Measurements from ENCODE around the gene UGT1A7. TPM values are rescaled to one million over a fixed set of nuclear protein-coding genes. Genes with fewer than 3 reads are reported as not detected.

Gene UGT1A7
- under 0.01 TPM in 1 of 2 replicates, not detected in the other for total RNA-seq

DNA sequence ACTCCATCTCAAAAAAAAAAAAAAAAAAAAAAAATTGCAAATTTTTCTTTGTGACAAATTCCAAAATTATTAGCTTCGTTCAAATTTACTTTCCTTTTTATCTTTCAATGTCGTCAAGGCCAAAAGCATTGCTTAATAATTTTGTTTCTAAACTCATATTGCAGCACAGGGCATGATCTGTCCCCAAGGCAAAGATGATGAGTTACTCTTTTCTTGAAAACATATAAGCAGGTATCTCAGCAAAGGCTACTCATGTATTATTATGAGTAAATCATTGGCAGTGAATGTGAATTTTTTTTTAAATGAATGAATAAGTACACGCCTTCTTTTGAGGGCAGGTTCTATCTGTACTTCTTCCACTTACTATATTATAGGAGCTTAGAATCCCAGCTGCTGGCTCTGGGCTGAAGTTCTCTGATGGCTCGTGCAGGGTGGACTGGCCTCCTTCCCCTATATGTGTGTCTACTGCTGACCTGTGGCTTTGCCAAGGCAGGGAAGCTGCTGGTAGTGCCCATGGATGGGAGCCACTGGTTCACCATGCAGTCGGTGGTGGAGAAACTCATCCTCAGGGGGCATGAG, at the start of gene UGT1A7:
UGT1A7 (plus strand) TSS at position 381 of the 579 bp plus-strand sequence; CDS start at position 418, 37 bp downstream.

GRCh38 chr2:233636306-233636705, 45.4 kb upstream of the UGT1A7 start, which contains the start of gene UGT1A10:
Gene UGT1A10 (plus strand): TSS chr2:233636448. CDS start chr2:233636523, 75 bp downstream.

GRCh38 chr2:233671290-233672161, 10.2 kb upstream of the UGT1A7 start, which contains the start of gene UGT1A9:
Gene UGT1A9 (plus strand): TSS chr2:233671898. CDS start chr2:233671935, 37 bp downstream.

DNA sequence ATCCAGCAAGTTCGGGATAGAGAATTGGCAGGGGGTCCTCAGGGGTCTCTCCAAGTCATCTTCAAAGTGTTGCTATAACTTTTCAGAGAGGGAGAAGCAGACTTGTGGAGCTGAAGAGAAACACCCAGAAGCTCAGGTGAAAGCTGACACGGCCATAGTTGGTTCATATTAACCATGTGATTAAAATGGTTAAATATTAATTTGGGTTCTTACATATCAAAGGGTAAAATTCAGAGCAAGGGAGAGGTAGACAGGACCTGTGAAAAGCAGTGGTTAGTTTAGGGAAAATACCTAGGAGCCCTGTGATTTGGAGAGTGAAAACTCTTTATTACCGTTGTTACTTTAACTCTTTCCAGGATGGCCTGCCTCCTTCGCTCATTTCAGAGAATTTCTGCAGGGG, 10.9 kb downstream of the UGT1A7 start, which contains the start of gene UGT1A6:
UGT1A6 (plus strand) TSS at position 243 of the 400 bp plus-strand sequence; CDS start at position 358, 115 bp downstream.

GRCh38 chr2:233712611-233713261, 31.0 kb downstream of the UGT1A7 start, which contains the start of gene UGT1A5:
Gene UGT1A5 (plus strand): TSS chr2:233712907. CDS start chr2:233712992, 85 bp downstream.

GRCh38 chr2:233718552-233718951, 36.9 kb downstream of the UGT1A7 start, which contains the start of gene UGT1A4:
Gene UGT1A4 (plus strand): TSS chr2:233718736. CDS start chr2:233718821, 85 bp downstream.

DNA sequence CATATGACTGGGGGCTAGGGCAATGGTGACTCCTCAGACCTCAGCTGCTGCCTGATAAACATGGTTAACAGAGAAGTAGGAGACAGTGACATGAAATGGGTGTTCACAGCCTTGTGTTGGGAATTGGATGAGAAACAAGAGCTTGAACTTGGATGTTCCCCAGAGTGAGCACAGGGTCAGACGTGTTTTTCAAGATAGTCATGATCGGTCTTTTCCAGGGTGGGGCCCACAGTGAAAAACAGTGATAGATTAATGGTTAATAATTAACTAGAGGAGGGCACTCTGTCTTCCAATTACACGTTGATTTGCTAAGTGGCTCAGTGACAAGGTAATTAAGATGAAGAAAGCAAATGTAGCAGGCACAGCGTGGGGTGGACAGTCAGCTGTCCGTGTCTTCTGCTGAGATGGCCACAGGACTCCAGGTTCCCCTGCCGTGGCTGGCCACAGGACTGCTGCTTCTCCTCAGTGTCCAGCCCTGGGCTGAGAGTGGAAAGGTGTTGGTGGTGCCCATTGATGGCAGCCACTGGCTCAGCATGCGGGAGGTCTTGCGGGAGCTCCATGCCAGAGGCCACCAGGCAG, 47.1 kb downstream of the UGT1A7 start, which contains the start of gene UGT1A3:
UGT1A3 (plus strand) TSS at position 320 of the 579 bp plus-strand sequence; CDS start at position 405, 85 bp downstream.

GRCh38 chr2:233760043-233760442, 78.3 kb downstream of the UGT1A7 start, which contains the start of gene UGT1A1:
Gene UGT1A1 (plus strand): TSS chr2:233760270. CDS start chr2:233760288, 18 bp downstream.

GRCh38 chr2:233778030-233778429, 96.3 kb downstream of the UGT1A7 start, which contains the start of gene MROH2A:
Gene MROH2A (plus strand): TSS chr2:233778330. CDS start chr2:233779359, 1,029 bp downstream.

Other genes with a start within 250 kb of the UGT1A7 start
- 21.6 and 27.2 TPM in 2 replicates for gene USP40, start 115.1 kb upstream of the UGT1A7 start, total RNA-seq
- not detected in 2 replicates for gene UGT1A8, start 64.3 kb upstream of the UGT1A7 start, total RNA-seq
- gene UGT1A10, start 45.5 kb upstream of the UGT1A7 start, total RNA-seq: not detected in 2 replicates
- not detected in 2 replicates for gene UGT1A9, start 10.0 kb upstream of the UGT1A7 start, total RNA-seq
- gene UGT1A6, start 11.0 kb downstream of the UGT1A7 start, total RNA-seq: not detected in 2 replicates
- not detected in 2 replicates for gene UGT1A5, start 31.0 kb downstream of the UGT1A7 start, total RNA-seq
- gene UGT1A4, start 36.8 kb downstream of the UGT1A7 start, total RNA-seq: not detected in 2 replicates
- not detected in 2 replicates for gene UGT1A3, start 47.1 kb downstream of the UGT1A7 start, total RNA-seq
- not detected in 2 replicates for gene UGT1A1, start 78.4 kb downstream of the UGT1A7 start, total RNA-seq
- not detected in 2 replicates for gene MROH2A, start 96.4 kb downstream of the UGT1A7 start, total RNA-seq
- 2.1 and 2.3 TPM in 2 replicates for gene HJURP, start 172.6 kb downstream of the UGT1A7 start, total RNA-seq
- not detected in 2 replicates for gene TRPM8, start 235.5 kb downstream of the UGT1A7 start, total RNA-seq